Hematopoietic multipotent progenitor cell (in vitro differentiated cells): ENCODE results near the gene HEXA. TPM values are rescaled to one million over a fixed set of nuclear protein-coding genes. Genes with fewer than 3 reads are reported as not detected.

Source experiments
- DNase-seq, 3 donors: peaks; one replicate each; pipeline ENCODE4 v3.0.0-alpha.2; 2011 to 2015; ENCODE audit warnings: low read depth in 2 of 3, low spot score in 2 of 3
- total RNA-seq: library from RNA; depleted of rRNA; stranded (reverse); fragments of >200 nt; gene quantifications from one replicate; pipeline ENCODE4 v1.2.3, GENCODE V29; 2012

HEXA gene
- total RNA-seq, 1 donor, result 81.9 TPM

- DNase-seq, result no peak
Observed at GRCh38 chr15:72331021-72331420, 44.8 kb downstream of the HEXA start.

GRCh38 chr15:72323752-72324151, 52.1 kb downstream of the HEXA start:
- no peak for DNase-seq

GRCh38 chr15:72319985-72320671, 55.7 kb downstream of the HEXA start, which contains the start of gene CELF6:
TSS of gene CELF6 (minus strand) at chr15:72320157. CDS start at chr15:72319874, 283 bp downstream.
- DNase-seq, result peak; percentile 48 to 90 (median 89)

GRCh38 chr15:72319360-72319984, 56.3 kb downstream of the HEXA start:
- peak; percentile 35 to 66 (median 62) for DNase-seq

DNA sequence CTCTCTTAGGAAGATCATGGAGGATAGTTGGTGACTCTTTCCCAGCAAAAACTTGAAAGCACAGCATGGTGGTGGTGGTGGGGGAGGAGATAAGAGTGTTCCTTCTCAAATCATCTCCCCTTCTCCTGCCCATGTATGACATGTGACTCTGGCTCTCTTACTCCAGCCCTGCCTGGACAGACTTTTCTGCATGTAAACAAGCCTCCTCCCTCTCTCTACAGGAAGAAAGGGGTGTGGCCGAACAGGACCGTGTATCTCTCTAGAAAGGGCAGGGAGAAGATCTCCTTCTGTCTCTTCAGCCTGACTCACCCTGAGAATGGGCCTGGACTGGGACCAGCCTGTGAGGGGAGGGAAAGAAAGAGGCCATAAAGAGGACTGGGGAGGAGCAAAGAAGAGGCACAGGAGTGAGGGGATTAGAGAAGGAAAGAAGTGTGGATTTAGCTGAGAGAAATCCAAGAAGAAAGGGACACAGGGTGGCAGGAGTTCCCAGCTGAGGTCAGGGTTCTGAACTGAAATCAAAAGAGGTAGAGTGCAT, 57.3 kb downstream of the HEXA start:
- no peak for DNase-seq

- no peak for DNase-seq
Observed at GRCh38 chr15:72315706-72316370, 60.0 kb downstream of the HEXA start.

GRCh38 chr15:72313881-72314280, 61.9 kb downstream of the HEXA start:
- no peak for DNase-seq

GRCh38 chr15:72313448-72313840, 62.4 kb downstream of the HEXA start:
- no peak for DNase-seq

DNA sequence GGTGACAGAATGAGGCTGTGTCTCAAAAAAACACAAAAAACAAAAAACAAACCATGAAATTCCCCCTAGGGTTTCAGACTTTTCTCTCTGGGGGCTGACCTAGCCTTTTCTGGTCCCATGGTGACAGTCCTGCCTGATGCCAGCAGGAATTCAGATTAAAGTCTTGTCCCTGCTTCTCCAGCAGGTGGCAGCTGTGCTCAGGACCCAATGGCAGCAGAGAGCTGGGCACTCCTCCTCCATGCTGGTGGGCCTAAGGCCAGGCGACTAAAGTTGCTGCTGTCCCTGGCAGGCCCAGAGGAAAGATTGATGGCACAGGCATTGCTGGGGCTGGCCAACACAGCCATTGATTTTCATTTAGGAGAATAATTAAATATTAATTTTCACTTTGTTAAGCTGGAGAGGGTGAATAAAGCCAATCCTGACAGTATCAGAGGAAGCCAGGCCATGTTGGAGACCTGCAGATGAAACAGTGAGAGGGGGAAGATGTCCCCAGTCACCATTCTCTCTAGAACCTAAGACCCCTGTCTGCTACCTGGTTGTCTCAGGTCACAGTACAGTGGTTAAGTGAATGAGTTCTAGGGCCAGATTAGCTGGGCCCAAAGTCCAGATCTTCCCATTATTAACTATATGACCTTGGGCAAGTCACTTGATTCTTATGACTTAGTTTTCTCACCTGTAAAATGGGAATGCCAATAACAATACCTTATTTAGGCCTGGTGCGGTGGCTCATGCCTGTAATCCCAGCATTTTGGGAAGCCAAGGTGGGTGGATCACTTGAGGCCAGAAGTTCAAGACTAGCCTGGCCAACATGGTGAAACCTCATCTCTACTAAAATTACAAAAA, 63.0 kb downstream of the HEXA start:
- DNase-seq, result peak in 2 of 3 donors; percentile 63 to 75

- DNase-seq, result no peak
Observed at GRCh38 chr15:72307026-72307425, 68.8 kb downstream of the HEXA start.

DNA sequence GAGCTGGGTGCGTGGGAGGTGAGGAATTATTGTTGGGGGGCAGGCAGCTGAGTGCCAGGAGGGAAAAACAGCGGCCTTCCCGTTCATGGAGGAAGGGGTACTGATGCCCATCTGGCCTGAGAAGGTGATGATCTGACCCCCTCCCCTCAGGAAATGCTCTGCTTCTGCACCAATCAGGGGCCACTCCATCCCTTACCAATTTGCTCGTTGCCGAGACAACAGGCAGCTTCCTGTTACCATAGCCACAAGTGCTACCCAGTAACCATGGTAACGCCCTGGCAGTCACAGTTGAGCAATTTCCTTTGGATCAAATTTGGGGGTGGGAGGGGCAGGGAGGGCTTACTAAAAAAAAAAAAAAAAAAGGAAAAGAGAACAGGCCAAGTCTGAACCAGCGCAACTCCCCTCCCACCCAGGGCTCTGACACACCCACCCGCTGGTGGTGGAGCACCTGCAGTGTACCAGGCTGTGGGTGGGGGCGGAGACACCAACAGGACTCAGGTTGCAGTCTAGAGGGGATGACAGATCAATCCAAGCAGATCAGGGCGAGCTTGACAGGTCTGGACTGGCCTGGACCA, 69.5 kb downstream of the HEXA start:
- DNase-seq, result peak in 2 of 3 donors; percentile 84 to 86

DNA sequence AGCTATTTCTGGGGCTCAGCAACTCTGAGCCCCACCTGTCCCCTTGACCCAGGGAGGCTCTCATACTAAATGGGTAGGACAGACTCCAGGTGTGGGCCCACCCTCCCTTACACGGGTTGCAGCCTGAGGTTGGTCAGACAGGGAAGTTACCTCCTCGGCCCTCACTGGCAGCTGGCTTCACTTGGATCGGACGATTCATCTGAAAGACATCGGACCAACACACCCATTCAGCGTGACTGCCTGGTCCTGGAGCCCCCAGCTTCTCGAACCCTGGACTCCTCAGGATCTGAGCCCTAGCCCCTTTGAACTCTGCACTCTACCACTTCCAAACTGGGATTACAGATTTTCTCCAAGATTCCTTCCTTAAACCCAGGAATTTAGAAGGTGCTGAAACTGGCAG, 71.2 kb downstream of the HEXA start:
- no peak for DNase-seq

GRCh38 chr15:72302955-72303354, 72.9 kb downstream of the HEXA start:
- DNase-seq, result no peak

Other genes with a start within 250 kb of the HEXA start
- 0.27 TPM for gene GRAMD2A, start 178.2 kb downstream of the HEXA start, total RNA-seq
- 346 TPM for gene PKM, start 144.8 kb downstream of the HEXA start, total RNA-seq
- 39.6 TPM for gene PARP6, start 103.5 kb downstream of the HEXA start, total RNA-seq
- gene CELF6, start 55.9 kb downstream of the HEXA start, total RNA-seq, result 0.54 TPM
- gene TMEM202, start 22.3 kb upstream of the HEXA start, total RNA-seq, result not detected
- gene ARIH1, start 98.3 kb upstream of the HEXA start, total RNA-seq, result 26.9 TPM